Activated CD8-positive, alpha-beta T cell treated with anti-CD3 and anti-CD28 coated beads, Interleukin-2, amount 10 ng/mL, durations not matched to agents 7 days and 5 days (primary cell): Measurements from ENCODE around the gene PCK1. TPM values are rescaled to one million over a fixed set of nuclear protein-coding genes. Genes with fewer than 3 reads are reported as not detected.

Experiments used
- ATAC-seq: fragments of 150-1000 bp; cut with Tn5 transposase; one replicate; pipeline ENCODE4 v1.10.0; 2021; ENCODE audit warnings: moderate library complexity
- CTCF ChIA-PET: fragments of 350-600 bp; sonication (Branson Sonifier 250); formaldehyde crosslinking; loops from one replicate; lab custom pipeline; 2021; ENCODE audit warnings: antibody characterized with exemption; lab: Charles Lee
- POLR2A ChIA-PET: fragments of 350-600 bp; sonication (Branson Sonifier 250); formaldehyde crosslinking; loops from one replicate; lab custom pipeline; 2021; ENCODE audit warnings: antibody characterized with exemption; lab: Charles Lee
- DNase-seq: peaks from one replicate; pipeline ENCODE4 v3.0.0-alpha.2; 2020
- H3K27ac Mint-ChIP-seq: one replicate; pipeline ENCODE4 v1.8.0; 2021; ENCODE audit warnings: mild to moderate bottlenecking, mixed read lengths
- H3K27me3 Mint-ChIP-seq: one replicate; pipeline ENCODE4 v1.8.0; 2021; ENCODE audit warnings: low read depth, mixed read lengths
- H3K36me3 Mint-ChIP-seq: one replicate; pipeline ENCODE4 v1.8.0; 2021; ENCODE audit warnings: low read depth, mixed read lengths
- H3K4me1 Mint-ChIP-seq: one replicate; pipeline ENCODE4 v1.8.0; 2021; ENCODE audit warnings: low read depth, mixed read lengths
- H3K4me3 Mint-ChIP-seq: one replicate; pipeline ENCODE4 v1.8.0; 2021; ENCODE audit warnings: mild to moderate bottlenecking, mixed read lengths
- H3K9me3 Mint-ChIP-seq: one replicate; pipeline ENCODE4 v1.8.0; 2022; ENCODE audit warnings: mixed read lengths; ENCODE audit not compliant: insufficient read depth
- total RNA-seq, 2 experiments: library from RNA; stranded (reverse); gene quantifications; one replicate each; pipeline ENCODE4 v1.2.3, GENCODE V29; 2021

PCK1 gene
- total RNA-seq, 2 experiments from 2014 or later = not detected

DNA sequence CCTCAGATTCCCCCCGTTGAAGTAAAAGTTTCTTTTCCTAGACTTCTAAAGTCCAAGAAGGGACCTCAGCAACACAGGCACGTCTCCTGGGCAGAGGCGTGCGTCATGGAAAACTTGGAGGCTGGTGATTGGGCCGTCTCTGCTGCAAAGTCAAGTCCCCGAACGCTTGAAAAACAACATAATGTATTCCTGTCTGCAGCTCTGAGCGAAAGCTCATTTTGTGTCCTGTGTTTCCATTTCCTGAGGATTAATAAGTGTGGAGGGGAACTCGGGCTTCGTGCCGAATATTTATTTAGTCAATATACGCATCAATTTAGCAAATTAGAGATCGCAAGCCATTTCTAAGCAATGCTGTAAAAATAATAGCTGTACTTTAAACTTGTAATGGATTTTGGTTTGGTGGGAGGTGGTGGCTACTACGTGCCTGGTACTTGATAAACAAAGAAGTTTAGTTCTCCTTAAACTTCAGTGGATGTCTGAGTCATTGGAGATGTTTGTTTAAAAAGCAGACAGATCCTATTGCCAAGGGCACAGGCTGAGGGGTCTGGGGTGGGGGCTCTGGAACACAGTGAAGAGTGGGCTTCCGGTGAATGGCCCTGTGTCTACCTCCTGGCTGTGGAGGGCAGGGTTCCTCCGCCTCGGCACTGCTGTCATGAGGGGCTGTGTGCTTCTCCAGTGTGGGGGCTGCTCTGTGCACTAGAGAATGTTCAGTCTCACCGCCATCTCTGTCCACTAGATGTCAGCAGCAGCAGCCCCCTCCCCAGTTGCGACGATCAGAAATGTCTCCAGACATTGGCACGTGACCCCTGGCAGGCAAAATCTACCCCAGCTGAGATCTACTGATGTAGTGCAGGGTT, 21.8 kb downstream of the PCK1 start:
- Mint-ChIP-seq H3K9me3 (no peaks in the 10 kb centered on the region), H3K4me3 (no peak overlapping the region), H3K27ac (no peak overlapping the region), H3K4me1 (no peaks in the 10 kb centered on the region), H3K27me3 (peaks cover 28% of the 10 kb centered on the region), H3K36me3 (no peaks in the 10 kb centered on the region)
- CTCF ChIA-PET = no interaction called here
- no peak for DNase-seq
- POLR2A ChIA-PET = no interaction called here
- ATAC-seq = no peak

DNA sequence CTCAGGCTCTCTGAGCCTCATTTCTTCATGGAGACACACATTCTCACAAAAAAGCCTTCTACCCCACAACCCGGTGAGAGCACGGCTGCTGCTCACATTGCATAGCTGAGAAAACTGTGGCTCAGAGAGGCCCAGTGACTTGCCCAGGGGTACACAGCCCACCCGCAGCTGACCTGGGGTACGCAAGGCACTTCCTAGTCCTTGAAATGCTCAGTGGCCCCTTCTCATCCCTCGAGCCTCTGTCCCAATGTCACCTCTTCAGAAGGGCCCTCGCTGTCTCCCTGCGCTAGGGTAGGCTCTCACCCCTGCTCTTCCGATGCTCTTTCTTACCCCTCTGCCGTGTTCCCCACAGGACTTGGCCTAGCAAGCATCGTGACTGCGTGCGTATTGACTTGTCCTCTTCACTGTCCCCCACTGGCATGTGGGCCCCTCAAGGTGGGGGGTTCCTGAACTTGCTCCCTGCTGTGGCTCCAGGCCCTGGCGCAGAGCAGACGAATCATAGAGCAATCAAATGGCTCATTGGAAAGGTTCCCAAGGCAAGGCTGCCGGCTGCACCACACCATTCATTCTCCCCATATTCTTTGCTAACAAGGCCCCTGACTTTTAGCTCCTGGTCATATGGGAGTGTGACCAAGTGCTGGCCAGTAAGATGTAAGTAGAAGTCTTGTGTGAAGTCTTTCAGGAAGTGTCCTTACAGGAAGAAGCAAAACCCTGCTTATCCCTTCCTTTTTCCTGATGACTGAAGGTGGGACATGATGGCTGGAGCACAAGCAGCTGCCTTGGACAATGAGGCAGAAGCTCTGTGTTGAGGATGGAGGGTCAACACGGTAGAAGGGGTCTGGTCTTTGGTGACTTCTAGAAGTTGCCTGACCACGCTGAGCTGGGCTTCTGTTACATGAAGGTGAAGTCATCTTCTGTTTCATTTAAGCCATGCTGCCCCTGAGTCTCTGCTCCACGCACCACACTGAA, 22.7 kb downstream of the PCK1 start:
- DNase-seq (no peak), ATAC-seq (no peak)
- H3K9me3 Mint-ChIP-seq = no peaks in the 10 kb centered on the region
- POLR2A ChIA-PET = no interaction called here
- H3K4me1 Mint-ChIP-seq = no peaks in the 10 kb centered on the region
- no peak overlapping the region for H3K27ac Mint-ChIP-seq
- no peak overlapping the region for H3K4me3 Mint-ChIP-seq
- CTCF ChIA-PET = interaction anchor here (0.8 to 0.9 kb wide), 2 partner anchors 12 to 70 kb away, joined by 3 read pairs; no protein-coding TSS in a partner anchor
- H3K36me3 Mint-ChIP-seq = no peaks in the 10 kb centered on the region
- H3K27me3 Mint-ChIP-seq = peaks cover 28% of the 10 kb centered on the region

DNA sequence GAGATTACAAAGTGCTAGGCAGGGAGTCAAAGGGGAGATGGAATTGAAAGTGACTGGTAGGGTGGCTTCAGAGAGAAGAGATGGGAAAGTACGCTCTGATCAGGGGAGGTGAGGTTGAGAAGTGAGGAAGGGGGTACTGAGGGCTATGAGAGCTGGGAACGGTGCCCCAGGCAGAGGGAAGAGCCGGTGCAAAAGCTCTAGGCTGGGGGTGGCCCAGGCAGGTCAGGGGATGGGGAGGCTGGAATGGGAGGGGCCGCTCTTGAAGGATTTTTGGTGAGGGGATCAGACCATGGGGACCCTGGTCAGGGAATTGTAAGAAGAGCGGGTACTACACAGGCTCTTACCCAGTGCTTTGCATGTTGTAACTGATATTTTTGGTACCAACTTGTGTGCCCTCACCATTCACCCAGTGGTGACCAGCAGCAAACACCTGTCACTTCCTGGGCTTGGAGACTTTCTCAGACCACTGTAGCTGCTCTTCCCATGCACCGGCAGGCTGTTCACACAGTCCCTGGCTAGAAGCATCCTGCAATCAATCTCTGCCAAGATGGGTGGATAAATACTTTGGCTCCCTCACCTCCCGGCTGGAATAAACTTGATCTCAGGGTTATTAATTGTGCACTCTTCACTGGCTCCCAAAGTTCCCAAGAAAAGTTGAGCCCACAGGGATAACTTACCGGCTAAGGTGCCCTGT, 24.0 kb downstream of the PCK1 start:
- Mint-ChIP-seq H3K4me1 (no peaks in the 10 kb centered on the region), H3K27me3 (peaks cover 26% of the 10 kb centered on the region), H3K4me3 (no peak overlapping the region), H3K36me3 (no peaks in the 10 kb centered on the region), H3K27ac (no peak overlapping the region), H3K9me3 (no peaks in the 10 kb centered on the region)
- DNase-seq = no peak
- ChIA-PET CTCF (no interaction called here), POLR2A (no interaction called here)
- no peak for ATAC-seq

DNA sequence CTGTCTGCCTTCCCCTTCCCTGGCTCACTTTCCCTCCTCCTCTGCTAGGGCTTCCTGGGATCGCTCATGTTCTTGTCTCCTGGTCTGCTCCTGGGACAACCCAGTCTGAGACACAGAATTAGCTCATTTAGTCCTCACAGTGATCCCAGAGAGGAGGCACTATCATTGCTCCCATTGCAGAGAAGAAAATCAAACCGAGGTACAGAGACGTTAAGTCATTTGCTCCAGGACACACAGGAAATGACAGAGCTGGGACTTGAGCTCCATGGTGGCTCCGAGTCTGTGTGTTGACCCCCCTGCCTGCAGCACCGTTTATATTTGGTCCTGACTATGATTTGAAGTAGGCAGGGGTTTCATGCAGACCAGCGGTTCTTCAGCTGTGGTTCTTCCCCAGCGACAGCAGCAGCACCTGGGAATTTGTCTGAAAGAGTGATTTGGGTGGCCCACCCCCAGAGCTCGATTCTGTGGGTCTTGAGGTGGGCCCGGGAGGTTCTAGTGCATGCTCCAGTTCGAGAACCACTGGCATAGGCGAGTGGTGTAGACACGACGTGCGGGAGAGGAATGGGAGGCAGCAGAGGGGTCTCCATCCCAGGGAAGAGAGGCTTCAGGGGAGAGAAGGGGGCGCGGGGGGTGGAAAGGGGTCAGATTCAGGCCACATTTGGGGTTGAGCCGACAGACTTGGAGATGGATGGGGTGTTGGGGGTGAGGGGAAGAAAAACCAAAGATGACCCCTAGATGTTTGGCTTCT, 24.7 kb downstream of the PCK1 start:
- ATAC-seq = no peak
- no peaks in the 10 kb centered on the region for H3K9me3 Mint-ChIP-seq
- no peaks in the 10 kb centered on the region for H3K36me3 Mint-ChIP-seq
- no peak for DNase-seq
- no peak overlapping the region for H3K27ac Mint-ChIP-seq
- no peaks in the 10 kb centered on the region for H3K4me1 Mint-ChIP-seq
- ChIA-PET POLR2A (no interaction called here), CTCF (no interaction called here)
- no peak overlapping the region for H3K4me3 Mint-ChIP-seq
- H3K27me3 Mint-ChIP-seq = peaks cover 20% of the 10 kb centered on the region

DNA sequence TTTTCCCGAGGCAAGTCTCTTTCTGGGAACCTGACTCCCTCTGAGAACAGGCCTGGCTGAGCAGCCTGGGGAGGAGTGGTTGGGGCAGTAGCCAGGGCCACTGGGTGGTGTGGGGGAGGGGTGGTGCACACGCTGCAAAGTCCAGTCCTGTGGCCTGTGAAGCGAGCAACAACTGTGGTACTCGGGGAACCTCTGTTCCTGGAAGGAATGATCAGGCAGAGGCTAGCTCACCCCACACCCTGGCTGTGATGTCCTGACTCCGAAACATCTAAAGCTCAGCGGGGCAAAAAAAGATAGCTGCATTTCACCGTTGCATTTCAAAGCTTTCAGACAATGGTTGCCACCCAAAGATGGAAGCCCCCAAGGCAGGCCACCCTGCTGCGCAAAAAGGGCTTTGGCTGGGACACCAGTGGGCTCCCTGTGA, 25.5 kb downstream of the PCK1 start:
- Mint-ChIP-seq H3K27me3 (peaks cover 16% of the 10 kb centered on the region), H3K27ac (no peak overlapping the region), H3K4me1 (no peaks in the 10 kb centered on the region), H3K4me3 (no peak overlapping the region), H3K36me3 (no peaks in the 10 kb centered on the region), H3K9me3 (no peaks in the 10 kb centered on the region)
- no peak for ATAC-seq
- DNase-seq = no peak
- ChIA-PET CTCF (no interaction called here), POLR2A (no interaction called here)

DNA sequence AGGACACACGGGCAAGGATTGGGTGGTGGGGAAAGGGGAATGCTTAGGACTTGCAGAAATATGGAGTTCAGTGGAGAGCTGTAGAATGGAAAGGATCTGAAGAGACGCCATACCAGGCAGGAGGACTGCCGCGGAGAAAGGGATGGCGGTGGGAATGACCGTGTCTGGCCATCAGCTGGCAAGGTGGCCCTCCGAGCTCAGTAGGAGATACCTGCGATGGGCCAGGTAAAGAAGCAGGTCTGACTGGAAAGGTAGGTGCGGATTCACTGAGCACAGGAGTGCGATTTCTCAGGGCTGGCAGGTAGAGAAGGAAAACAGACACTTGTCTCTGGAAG, 26.0 kb downstream of the PCK1 start:
- Mint-ChIP-seq H3K27ac (no peak overlapping the region), H3K4me3 (no peak overlapping the region), H3K9me3 (no peaks in the 10 kb centered on the region), H3K27me3 (peaks cover 12% of the 10 kb centered on the region), H3K36me3 (no peaks in the 10 kb centered on the region), H3K4me1 (no peaks in the 10 kb centered on the region)
- POLR2A ChIA-PET = no interaction called here
- CTCF ChIA-PET = no interaction called here
- DNase-seq = no peak
- ATAC-seq = no peak

DNA sequence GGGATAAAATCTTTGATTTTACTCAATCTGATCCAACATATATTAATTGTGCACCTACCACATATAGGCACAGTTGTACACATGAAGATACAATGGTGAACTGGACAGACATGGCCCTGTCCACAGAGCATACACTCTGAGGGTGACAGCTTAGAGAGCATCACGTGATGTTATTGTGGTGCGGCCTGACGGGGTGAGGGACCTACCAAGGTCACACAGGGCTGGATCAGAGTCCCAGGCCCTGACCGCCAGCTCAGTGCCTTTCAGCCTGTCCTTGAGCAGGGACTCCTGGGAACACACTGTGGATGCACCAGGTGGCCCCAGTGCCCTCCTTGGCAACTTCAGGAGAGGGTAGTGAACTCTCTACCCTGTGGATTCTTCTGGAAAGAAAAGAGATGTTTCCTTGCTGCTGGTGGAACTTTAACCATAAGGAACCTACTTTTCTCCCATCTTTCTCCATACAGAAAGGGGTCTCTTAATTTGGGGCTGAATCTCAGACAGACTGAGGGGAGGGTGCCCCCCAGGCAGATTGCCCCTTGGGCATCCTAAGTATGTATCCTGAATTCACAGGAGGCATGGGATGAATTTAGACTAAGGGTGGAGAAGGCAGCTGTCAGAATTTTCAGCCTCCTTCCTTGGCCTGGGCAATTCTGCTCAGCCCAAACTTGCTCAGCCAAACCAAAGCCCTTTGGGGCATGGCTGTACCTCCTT, 26.5 kb downstream of the PCK1 start:
- no peaks in the 10 kb centered on the region for H3K4me1 Mint-ChIP-seq
- DNase-seq (no peak), ATAC-seq (no peak)
- H3K27ac Mint-ChIP-seq = no peak overlapping the region
- no peak overlapping the region for H3K4me3 Mint-ChIP-seq
- peaks cover 10% of the 10 kb centered on the region for H3K27me3 Mint-ChIP-seq
- H3K36me3 Mint-ChIP-seq = no peaks in the 10 kb centered on the region
- no peaks in the 10 kb centered on the region for H3K9me3 Mint-ChIP-seq
- CTCF ChIA-PET = no interaction called here
- POLR2A ChIA-PET = no interaction called here

DNA sequence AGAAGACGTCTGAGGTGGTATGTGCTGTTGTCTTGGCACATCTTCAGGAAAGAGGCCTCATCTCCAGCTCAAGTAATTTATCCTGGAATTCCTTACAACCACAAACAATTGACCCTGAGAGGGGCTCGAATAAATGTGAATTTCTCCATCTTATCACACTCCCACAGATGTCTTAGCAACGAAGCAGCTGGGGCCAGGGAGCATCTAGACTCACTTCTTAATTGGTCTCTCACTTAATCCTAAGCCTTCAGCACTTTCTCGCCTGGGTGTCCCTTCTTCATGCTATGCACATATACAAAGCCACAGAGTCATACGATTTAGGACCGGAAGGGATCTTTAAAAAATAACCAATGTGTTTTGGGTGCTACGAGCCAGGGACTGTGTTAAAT, 27.1 kb downstream of the PCK1 start:
- POLR2A ChIA-PET = no interaction called here
- no peak overlapping the region for H3K4me3 Mint-ChIP-seq
- ATAC-seq = no peak
- no peaks in the 10 kb centered on the region for H3K9me3 Mint-ChIP-seq
- no peak for DNase-seq
- H3K27ac Mint-ChIP-seq = no peak overlapping the region
- no peaks in the 10 kb centered on the region for H3K4me1 Mint-ChIP-seq
- H3K27me3 Mint-ChIP-seq = peaks cover 10% of the 10 kb centered on the region
- H3K36me3 Mint-ChIP-seq = no peaks in the 10 kb centered on the region
- CTCF ChIA-PET = no interaction called here

DNA sequence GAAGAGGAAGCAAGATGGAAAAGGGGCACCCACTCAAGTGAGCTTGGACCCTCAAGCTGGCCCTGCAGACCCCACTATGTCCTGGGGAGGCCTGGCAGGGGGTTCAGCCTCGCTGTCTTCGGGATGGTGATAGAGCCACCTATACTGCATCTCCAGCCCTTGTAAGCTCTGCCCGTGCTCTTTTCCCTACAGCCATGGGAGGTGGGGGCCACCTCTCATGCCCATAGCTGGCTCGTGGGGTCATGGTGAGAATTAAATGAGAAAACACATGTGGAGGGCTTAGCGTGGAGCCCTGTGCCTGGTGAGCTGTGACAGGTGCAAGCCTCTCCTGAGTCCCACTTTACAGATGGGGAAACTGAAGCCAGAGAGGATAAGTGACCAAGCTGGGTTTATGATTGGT, 27.7 kb downstream of the PCK1 start:
- no peaks in the 10 kb centered on the region for H3K4me1 Mint-ChIP-seq
- peaks cover 9% of the 10 kb centered on the region for H3K27me3 Mint-ChIP-seq
- no peak overlapping the region for H3K4me3 Mint-ChIP-seq
- no peak overlapping the region for H3K27ac Mint-ChIP-seq
- ChIA-PET CTCF (no interaction called here), POLR2A (no interaction called here)
- ATAC-seq (no peak), DNase-seq (no peak)
- H3K36me3 Mint-ChIP-seq = no peaks in the 10 kb centered on the region
- no peaks in the 10 kb centered on the region for H3K9me3 Mint-ChIP-seq

DNA sequence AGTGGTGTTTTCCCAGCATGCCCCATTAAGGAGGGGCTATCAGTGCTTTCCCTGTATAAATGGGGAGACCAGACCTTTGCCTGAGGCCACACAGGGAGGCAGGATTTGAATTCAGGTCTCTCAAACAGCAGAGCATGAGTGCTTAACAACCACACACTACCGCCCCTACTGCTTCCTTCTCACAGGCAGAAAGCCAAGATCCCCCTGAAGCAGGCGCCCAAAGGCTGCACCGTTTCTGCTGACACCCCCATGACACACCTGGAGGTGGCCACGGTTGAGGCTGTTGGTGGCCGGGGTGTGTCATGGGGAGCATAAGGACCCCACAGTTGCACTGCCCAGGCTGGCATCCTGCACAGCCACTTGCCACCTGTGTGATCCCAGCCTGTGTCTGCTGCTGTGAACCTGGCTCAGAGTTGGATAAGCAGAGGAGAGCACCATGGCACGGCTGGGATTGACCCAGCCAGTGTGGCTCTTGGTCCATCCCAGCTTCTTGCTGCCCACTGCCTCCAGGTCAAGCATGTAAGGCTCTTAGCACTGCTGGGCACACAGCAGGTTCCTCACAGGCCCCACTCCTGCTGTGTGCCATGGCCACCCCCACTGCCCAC, 28.3 kb downstream of the PCK1 start:
- no peaks in the 10 kb centered on the region for H3K9me3 Mint-ChIP-seq
- CTCF ChIA-PET = no interaction called here
- no peak overlapping the region for H3K27ac Mint-ChIP-seq
- no peaks in the 10 kb centered on the region for H3K36me3 Mint-ChIP-seq
- ATAC-seq (no peak), DNase-seq (no peak)
- no peaks in the 10 kb centered on the region for H3K4me1 Mint-ChIP-seq
- no peak overlapping the region for H3K4me3 Mint-ChIP-seq
- POLR2A ChIA-PET = no interaction called here
- peaks cover 7% of the 10 kb centered on the region for H3K27me3 Mint-ChIP-seq
